ENCODE data around the gene NANOS3.

Gene NANOS3

DNA sequence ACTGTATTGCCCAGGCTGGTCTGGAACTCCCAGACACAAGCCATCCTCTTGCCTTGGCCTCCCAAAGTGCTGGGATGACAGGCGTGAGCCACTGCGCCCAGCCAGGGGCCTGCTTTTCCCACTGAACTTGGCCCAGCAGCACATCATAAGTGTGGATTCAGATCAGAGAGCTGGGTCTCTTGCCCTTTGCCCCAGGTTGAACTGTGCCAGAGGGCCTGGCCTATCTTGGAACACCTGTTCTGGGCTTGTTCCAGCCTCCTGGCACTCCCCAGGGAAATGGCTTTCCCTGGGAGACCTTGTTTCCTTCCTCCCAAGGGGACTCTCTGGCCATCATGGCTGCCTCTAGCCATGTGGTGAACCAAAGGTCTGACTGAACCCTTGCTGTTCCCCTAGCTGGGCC lies 32.5 kb downstream of the NANOS3 start:
- no peak overlapping the region for H3K4me3 ChIP-seq (replicated peaks; ENCODE audit: low read depth, low read length)
- no peak for DNase-seq (ENCODE audit: extremely low read depth, insufficient read length)
- TF ChIP-seq, protein P1, sequence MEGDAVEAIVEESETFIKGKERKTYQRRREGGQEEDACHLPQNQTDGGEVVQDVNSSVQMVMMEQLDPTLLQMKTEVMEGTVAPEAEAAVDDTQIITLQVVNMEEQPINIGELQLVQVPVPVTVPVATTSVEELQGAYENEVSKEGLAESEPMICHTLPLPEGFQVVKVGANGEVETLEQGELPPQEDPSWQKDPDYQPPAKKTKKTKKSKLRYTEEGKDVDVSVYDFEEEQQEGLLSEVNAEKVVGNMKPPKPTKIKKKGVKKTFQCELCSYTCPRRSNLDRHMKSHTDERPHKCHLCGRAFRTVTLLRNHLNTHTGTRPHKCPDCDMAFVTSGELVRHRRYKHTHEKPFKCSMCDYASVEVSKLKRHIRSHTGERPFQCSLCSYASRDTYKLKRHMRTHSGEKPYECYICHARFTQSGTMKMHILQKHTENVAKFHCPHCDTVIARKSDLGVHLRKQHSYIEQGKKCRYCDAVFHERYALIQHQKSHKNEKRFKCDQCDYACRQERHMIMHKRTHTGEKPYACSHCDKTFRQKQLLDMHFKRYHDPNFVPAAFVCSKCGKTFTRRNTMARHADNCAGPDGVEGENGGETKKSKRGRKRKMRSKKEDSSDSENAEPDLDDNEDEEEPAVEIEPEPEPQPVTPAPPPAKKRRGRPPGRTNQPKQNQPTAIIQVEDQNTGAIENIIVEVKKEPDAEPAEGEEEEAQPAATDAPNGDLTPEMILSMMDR (IDR thresholded peaks at IDR 0.05; ENCODE audit: insufficient read depth, low read length, poor library complexity, severe bottlenecking) = no peak
- H3K27me3 ChIP-seq (replicated peaks; ENCODE audit: control insufficient read depth, insufficient read depth, low read length) = no peaks in the 10 kb centered on the region
- H3K36me3 ChIP-seq (ENCODE audit: control insufficient read depth, insufficient read depth, low read length) = peaks cover 8% of the 10 kb centered on the region; the same call in 1 of the 2 replicates

DNA sequence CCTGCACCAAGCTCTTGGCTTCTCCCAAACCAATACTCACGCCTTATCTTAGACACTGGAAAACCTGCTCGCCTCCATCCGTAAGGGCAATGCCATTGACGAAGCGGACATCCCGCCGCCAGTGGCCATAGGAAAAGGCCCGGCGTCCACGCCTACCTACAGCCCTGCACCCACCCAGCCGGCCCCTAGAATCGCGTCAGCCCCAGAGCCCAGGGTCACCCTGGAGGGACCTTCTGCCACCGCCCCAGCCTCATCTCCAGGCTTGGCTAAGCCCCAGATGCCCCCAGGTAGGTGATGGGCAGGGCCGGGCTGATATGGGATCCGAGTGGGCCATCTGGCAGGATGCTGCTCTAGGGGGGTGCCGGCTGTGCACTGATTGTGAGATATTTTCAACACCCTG lies 36.4 kb downstream of the NANOS3 start:
- Histone ChIP-seq H3K4me3 (replicated peaks; ENCODE audit: low read depth, low read length) (no peak overlapping the region), H3K36me3 (ENCODE audit: control insufficient read depth, insufficient read depth, low read length) (peaks cover 13% of the 10 kb centered on the region), H3K27me3 (replicated peaks; ENCODE audit: control insufficient read depth, insufficient read depth, low read length) (no peaks in the 10 kb centered on the region)
- TF ChIP-seq, protein P1 (IDR thresholded peaks at IDR 0.05; ENCODE audit: insufficient read depth, low read length, poor library complexity, severe bottlenecking) = no peak
- DNase-seq (ENCODE audit: extremely low read depth, insufficient read length) = no peak

DNA sequence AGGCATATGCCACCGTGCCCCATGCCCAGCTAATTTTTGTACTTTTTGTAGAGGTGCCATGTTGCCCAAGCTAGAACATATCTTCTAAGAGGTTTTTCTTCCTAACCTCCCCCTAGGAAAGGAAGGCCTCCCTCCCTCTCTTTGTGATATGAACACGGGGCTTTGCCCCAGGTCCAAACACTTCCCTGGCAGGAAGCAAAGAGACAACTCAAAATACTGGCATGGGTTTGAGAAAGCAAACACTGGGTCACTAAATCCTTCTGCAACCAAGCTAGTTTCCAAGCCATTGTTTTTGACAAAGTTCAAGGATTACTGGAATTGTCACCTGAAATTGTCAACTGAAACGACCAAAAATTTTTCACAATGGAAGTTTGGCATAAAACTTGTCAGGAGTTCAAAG lies 37.8 kb downstream of the NANOS3 start:
- no peak for DNase-seq (ENCODE audit: extremely low read depth, insufficient read length)
- Histone ChIP-seq H3K36me3 (ENCODE audit: control insufficient read depth, insufficient read depth, low read length) (peaks cover 14% of the 10 kb centered on the region), H3K4me3 (replicated peaks; ENCODE audit: low read depth, low read length) (no peak overlapping the region), H3K27me3 (replicated peaks; ENCODE audit: control insufficient read depth, insufficient read depth, low read length) (no peaks in the 10 kb centered on the region)
- TF ChIP-seq, protein P1 (IDR thresholded peaks at IDR 0.05; ENCODE audit: insufficient read depth, low read length, poor library complexity, severe bottlenecking) = no peak

DNA sequence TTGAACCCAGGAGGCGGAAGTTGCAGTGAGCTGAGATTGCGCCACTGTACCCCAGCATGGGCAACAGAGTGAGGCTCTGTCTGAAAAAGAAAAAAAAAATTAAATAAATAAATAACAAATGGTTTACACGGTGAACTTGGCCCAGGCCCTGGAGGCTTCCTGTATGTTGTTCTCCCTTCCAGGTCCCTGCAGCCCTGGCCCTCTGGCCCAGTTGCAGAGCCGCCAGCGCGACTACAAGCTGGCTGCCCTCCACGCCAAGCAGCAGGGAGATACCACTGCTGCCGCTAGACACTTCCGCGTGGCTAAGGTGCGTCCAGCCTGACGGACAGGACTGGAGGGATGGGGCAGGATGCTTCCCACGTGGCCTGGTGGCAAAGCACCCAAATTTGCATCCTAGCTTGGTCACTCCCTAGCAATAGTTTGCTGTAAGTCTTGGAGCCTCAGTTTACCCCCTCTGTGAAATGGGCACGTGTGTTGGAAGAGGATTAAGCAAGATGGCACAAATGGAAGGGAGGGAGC lies 41.0 kb downstream of the NANOS3 start:
- Histone ChIP-seq H3K4me3 (replicated peaks; ENCODE audit: low read depth, low read length) (no peak overlapping the region), H3K36me3 (ENCODE audit: control insufficient read depth, insufficient read depth, low read length) (peaks cover 22% of the 10 kb centered on the region), H3K27me3 (replicated peaks; ENCODE audit: control insufficient read depth, insufficient read depth, low read length) (no peaks in the 10 kb centered on the region)
- TF ChIP-seq, protein P1 (IDR thresholded peaks at IDR 0.05; ENCODE audit: insufficient read depth, low read length, poor library complexity, severe bottlenecking) = no peak
- no peak for DNase-seq (ENCODE audit: extremely low read depth, insufficient read length)

DNA sequence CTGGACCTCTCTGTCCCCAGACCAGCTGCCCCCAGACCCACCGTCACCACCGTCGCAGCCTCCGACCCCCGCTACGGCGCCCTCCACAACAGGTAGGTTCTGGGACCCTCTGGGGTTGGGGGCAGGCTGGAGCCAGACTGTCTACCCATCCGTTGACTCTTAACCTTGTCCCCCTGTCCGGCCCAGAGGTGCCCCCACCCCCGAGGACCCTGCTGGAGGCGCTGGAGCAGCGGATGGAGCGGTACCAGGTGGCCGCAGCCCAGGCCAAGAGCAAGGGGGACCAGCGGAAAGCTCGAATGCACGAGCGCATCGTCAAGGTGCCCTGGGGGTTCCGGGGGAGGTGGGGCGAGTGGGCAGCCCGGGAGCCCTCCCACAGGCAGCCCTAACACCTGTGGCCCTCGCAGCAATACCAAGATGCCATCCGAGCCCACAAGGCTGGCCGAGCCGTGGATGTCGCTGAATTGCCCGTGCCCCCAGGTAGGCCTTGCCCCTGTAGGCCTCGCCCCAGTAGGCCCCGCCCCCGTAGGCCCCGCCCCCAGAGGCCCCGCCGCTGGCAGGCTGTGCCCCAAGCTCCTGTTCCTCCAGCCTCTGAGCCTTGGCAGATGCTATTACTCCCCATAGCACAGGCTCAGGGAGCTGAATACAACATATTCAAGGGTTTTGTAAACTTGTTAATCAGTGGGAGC lies 41.9 kb downstream of the NANOS3 start:
- Histone ChIP-seq H3K27me3 (replicated peaks; ENCODE audit: control insufficient read depth, insufficient read depth, low read length) (no peaks in the 10 kb centered on the region), H3K36me3 (ENCODE audit: control insufficient read depth, insufficient read depth, low read length) (peaks cover 22% of the 10 kb centered on the region), H3K4me3 (replicated peaks; ENCODE audit: low read depth, low read length) (no peak overlapping the region)
- TF ChIP-seq, protein P1 (IDR thresholded peaks at IDR 0.05; ENCODE audit: insufficient read depth, low read length, poor library complexity, severe bottlenecking) = no peak
- no peak for DNase-seq (ENCODE audit: extremely low read depth, insufficient read length)
